SU-DHL-6 (cell line): Measurements from ENCODE around the gene OSBP2.

Source experiments
- H2AFZ ChIP-seq: fragments of 200-600 bp; sonication (generic); 2 replicates; pipeline ENCODE4 v1.6.1; 2014; ENCODE audit warnings: low read depth, mild to moderate bottlenecking, moderate library complexity, mixed read lengths, antibody characterized with exemption, low read length; ENCODE audit not compliant: severe bottlenecking
- H3F3A ChIP-seq: fragments of 200-600 bp; shearing (Covaris generic); 2 replicates; pipeline ENCODE4 v1.6.0; 2016; ENCODE audit warnings: antibody characterized with exemption, mild to moderate bottlenecking; ENCODE audit not compliant: insufficient read depth
- H3K27ac ChIP-seq: fragments of 200-600 bp; sonication (generic); 2 replicates; pipeline ENCODE4 v1.5.1; 2016; ENCODE audit warnings: low read depth, mild to moderate bottlenecking, low read length, moderate library complexity, mixed read lengths
- H3K27me3 ChIP-seq: fragments of 200-600 bp; sonication (generic), shearing (Covaris generic); 2 replicates; pipeline ENCODE4 v1.6.0; 2014; ENCODE audit warnings: mild to moderate bottlenecking, low read length
- H3K36me3 ChIP-seq: fragments of 200-600 bp; sonication (generic); 2 replicates; pipeline ENCODE4 v1.6.1; 2014; ENCODE audit warnings: mild to moderate bottlenecking, low read length, mixed read lengths
- H3K4me2 ChIP-seq: fragments of 300-600, 200-600 bp; shearing (Covaris generic), sonication (generic); 2 replicates; pipeline ENCODE4 v1.6.0; 2014; ENCODE audit warnings: low read length, low read depth, mild to moderate bottlenecking; ENCODE audit not compliant: poor library complexity, severe bottlenecking
- H3K4me3 ChIP-seq: fragments of 200-600 bp; sonication (generic); 2 replicates; pipeline ENCODE4 v1.5.1; 2014; ENCODE audit warnings: antibody characterized with exemption, low read length, mild to moderate bottlenecking, mixed read lengths; ENCODE audit not compliant: insufficient read depth, poor library complexity, severe bottlenecking
- H3K79me2 ChIP-seq: fragments of 200-600 bp; sonication (generic); 2 replicates; pipeline ENCODE4 v1.6.1; 2014; ENCODE audit warnings: mild to moderate bottlenecking, low read length, moderate library complexity; ENCODE audit not compliant: insufficient read depth
- H3K9ac ChIP-seq: fragments of 200-600 bp; sonication (generic); 2 replicates; pipeline ENCODE4 v1.7.0; 2014; ENCODE audit warnings: mild to moderate bottlenecking, low read length
- H3K9me2 ChIP-seq: fragments of 200-600 bp; sonication (generic); replicated peaks from 2 replicates; pipeline ENCODE4 v1.6.1; 2014; ENCODE audit warnings: low read length; ENCODE audit not compliant: insufficient read depth
- H3K9me3 ChIP-seq: fragments of 200-600 bp; sonication (generic); 2 replicates; pipeline ENCODE4 v1.6.1; 2014; ENCODE audit warnings: low read length, mixed read lengths; ENCODE audit not compliant: insufficient read depth
- H4K20me1 ChIP-seq: fragments of 200-600 bp; sonication (generic); 2 replicates; pipeline ENCODE4 v1.6.1; 2014; ENCODE audit warnings: low read depth, mild to moderate bottlenecking, antibody characterized with exemption, low read length, moderate library complexity, mixed read lengths
- EZH2phosphoT487 ChIP-seq: fragments of 200-600 bp; sonication (generic), shearing (Covaris generic); conservative IDR thresholded peaks from 2 replicates; pipeline ENCODE4 v1.6.1; 2018; ENCODE audit warnings: mild to moderate bottlenecking, antibody characterized with exemption, low read length, moderate library complexity, mixed read lengths
- TF ChIP-seq, protein P1 (sequence below): fragments of 200-600 bp; sonication (generic); IDR thresholded peaks from one replicate; pipeline ENCODE4 v1.5.1; 2017; ENCODE audit warnings: antibody characterized with exemption, mild to moderate bottlenecking, low read length, moderate library complexity; ENCODE audit not compliant: insufficient read depth, poor library complexity, severe bottlenecking

Gene OSBP2

DNA sequence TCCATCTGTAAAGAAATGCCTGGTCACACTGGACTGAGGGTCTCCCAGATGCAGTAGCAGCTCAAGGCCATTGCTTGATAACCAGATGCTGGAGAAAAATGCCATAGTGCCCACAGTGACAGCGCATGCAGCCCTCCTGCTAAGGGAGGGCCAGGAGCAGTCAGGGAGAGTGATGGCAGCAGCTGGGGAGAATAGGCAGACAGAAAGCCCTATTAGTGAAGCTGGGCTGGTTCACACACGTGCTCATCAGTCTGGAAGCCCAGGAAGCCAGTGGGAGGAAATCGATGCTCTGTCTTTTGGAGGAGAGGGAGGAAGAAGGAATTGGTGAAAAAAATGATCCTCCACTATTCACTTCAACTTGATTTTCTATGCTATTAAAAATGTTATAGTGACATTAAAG lies 82.9 kb downstream of the OSBP2 start:
- Histone ChIP-seq H2AFZ (no peak overlapping the region), H3K9me3 (no peaks in the 10 kb centered on the region), H3K4me2 (no peak overlapping the region), H3K27me3 (no peaks in the 10 kb centered on the region), H3F3A (no peaks in the 10 kb centered on the region), H3K36me3 (no peaks in the 10 kb centered on the region), H4K20me1 (no peaks in the 10 kb centered on the region), H3K79me2 (no peaks in the 10 kb centered on the region), H3K9me2 (no peaks in the 10 kb centered on the region), H3K9ac (no peak overlapping the region), H3K4me3 (no peak overlapping the region), H3K27ac (no peak overlapping the region)
- TF ChIP-seq, protein P1, sequence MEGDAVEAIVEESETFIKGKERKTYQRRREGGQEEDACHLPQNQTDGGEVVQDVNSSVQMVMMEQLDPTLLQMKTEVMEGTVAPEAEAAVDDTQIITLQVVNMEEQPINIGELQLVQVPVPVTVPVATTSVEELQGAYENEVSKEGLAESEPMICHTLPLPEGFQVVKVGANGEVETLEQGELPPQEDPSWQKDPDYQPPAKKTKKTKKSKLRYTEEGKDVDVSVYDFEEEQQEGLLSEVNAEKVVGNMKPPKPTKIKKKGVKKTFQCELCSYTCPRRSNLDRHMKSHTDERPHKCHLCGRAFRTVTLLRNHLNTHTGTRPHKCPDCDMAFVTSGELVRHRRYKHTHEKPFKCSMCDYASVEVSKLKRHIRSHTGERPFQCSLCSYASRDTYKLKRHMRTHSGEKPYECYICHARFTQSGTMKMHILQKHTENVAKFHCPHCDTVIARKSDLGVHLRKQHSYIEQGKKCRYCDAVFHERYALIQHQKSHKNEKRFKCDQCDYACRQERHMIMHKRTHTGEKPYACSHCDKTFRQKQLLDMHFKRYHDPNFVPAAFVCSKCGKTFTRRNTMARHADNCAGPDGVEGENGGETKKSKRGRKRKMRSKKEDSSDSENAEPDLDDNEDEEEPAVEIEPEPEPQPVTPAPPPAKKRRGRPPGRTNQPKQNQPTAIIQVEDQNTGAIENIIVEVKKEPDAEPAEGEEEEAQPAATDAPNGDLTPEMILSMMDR = no peak
- no peak for TF ChIP-seq EZH2phosphoT487

DNA sequence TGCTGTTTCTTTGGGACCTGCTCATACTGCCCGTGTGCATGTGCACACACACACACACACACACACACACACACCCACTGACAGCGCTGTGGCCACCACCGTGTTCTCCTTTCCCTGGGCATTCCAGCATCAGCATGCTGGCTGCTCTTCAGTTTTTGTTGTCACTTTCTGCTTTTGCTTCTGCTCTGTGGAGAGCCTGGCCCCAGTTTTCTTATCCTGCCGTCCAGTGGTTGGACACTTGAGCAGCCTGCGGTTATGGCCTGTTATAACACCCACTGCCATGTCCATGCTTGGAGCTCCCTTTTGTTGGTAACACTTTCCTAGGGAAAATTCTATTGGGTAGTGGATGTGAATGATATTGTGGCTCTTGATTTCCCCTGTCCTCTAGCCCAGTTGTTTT lies 83.6 kb downstream of the OSBP2 start:
- Histone ChIP-seq H3K4me2 (no peak overlapping the region), H3F3A (no peaks in the 10 kb centered on the region), H3K9me2 (no peaks in the 10 kb centered on the region), H3K4me3 (no peak overlapping the region), H3K27ac (no peak overlapping the region), H3K79me2 (no peaks in the 10 kb centered on the region), H3K36me3 (no peaks in the 10 kb centered on the region), H2AFZ (no peak overlapping the region), H3K9me3 (no peaks in the 10 kb centered on the region), H4K20me1 (no peaks in the 10 kb centered on the region), H3K9ac (no peak overlapping the region), H3K27me3 (no peaks in the 10 kb centered on the region)
- TF ChIP-seq EZH2phosphoT487 = no peak
- TF ChIP-seq, protein P1 = no peak

DNA sequence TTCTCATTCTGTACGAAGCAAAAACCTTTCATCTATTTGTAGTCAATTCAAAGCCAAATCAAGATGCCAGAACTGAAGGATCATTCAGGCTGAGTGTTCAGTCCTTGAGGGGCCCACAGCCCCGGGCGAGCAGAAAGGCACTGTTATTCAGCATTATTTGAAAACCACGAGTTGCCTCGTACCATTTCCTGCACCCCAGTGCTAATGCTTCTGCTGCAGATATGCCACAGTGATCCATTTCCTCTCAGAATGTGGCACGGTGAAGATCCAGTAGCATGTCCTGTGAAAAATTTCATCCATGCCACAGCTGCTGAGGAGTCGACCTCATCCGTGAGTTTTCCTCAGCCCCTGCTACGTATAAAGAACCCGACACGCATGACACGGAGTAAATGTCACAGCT lies 85.4 kb downstream of the OSBP2 start:
- Histone ChIP-seq H3K27me3 (no peaks in the 10 kb centered on the region), H3K27ac (no peak overlapping the region), H3K9me3 (no peaks in the 10 kb centered on the region), H3K79me2 (no peaks in the 10 kb centered on the region), H3K4me2 (no peak overlapping the region), H2AFZ (no peak overlapping the region), H3K9ac (no peak overlapping the region), H3K9me2 (no peaks in the 10 kb centered on the region), H3K4me3 (no peak overlapping the region), H3K36me3 (no peaks in the 10 kb centered on the region), H4K20me1 (no peaks in the 10 kb centered on the region), H3F3A (no peaks in the 10 kb centered on the region)
- TF ChIP-seq, protein P1 = no peak
- no peak for TF ChIP-seq EZH2phosphoT487
